IMR-90 (cell line): ENCODE data around the gene CLHC1.

Source experiments
- BHLHE40 ChIP-seq: fragments of 150-350 bp; IDR thresholded peaks from 2 replicates; pipeline ENCODE4 v1.6.1; 2016; ENCODE audit warnings: mild to moderate bottlenecking, low read depth, low read length
- CEBPB ChIP-seq: IDR thresholded peaks from 2 replicates; pipeline ENCODE4 v1.6.1; 2012; ENCODE audit warnings: low read depth, low read length, improper control_type of control experiment
- FOS ChIP-seq: fragments of 150-350 bp; IDR thresholded peaks from 2 replicates; pipeline ENCODE4 v1.6.1; 2016; ENCODE audit warnings: low read depth, low read length
- MXI1 ChIP-seq: IDR thresholded peaks from 2 replicates; pipeline ENCODE4 v1.6.1; 2012; ENCODE audit warnings: low read depth, mild to moderate bottlenecking, low read length, moderate library complexity, borderline replicate concordance
- POLR2A ChIP-seq: IDR thresholded peaks from 2 replicates; pipeline ENCODE4 v1.6.1; 2012; ENCODE audit warnings: mild to moderate bottlenecking, low read depth, low read length
- RAD21 ChIP-seq: IDR thresholded peaks from 2 replicates; pipeline ENCODE4 v1.6.1; 2012; ENCODE audit warnings: low read length, improper control_type of control experiment
- RCOR1 ChIP-seq: IDR thresholded peaks from 2 replicates; pipeline ENCODE4 v1.6.1; 2012; ENCODE audit warnings: mild to moderate bottlenecking, low read length, improper control_type of control experiment; ENCODE audit not compliant: insufficient replicate concordance
- SMC3 ChIP-seq: fragments of 150-350 bp; IDR thresholded peaks from 2 replicates; pipeline ENCODE4 v1.6.1; 2016; ENCODE audit warnings: low read depth, mild to moderate bottlenecking, antibody characterized with exemption, low read length, moderate library complexity
- TF ChIP-seq, protein P1 (sequence below): conservative IDR thresholded peaks from 2 replicates; pipeline ENCODE4 v1.5.1; 2012; ENCODE audit warnings: mild to moderate bottlenecking, low read depth, low read length, improper control_type of control experiment
- TF ChIP-seq, protein P2 (sequence below): fragments of 150-350 bp; IDR thresholded peaks from 2 replicates; pipeline ENCODE4 v1.6.1; 2017; ENCODE audit warnings: mild to moderate bottlenecking, antibody characterized with exemption, low read length, low read depth
- TF ChIP-seq, protein P3 (sequence below): fragments of 150-350 bp; IDR thresholded peaks from 2 replicates; pipeline ENCODE4 v1.6.1; 2016; ENCODE audit warnings: low read depth, mild to moderate bottlenecking, low read length, moderate library complexity, borderline replicate concordance

DNA sequence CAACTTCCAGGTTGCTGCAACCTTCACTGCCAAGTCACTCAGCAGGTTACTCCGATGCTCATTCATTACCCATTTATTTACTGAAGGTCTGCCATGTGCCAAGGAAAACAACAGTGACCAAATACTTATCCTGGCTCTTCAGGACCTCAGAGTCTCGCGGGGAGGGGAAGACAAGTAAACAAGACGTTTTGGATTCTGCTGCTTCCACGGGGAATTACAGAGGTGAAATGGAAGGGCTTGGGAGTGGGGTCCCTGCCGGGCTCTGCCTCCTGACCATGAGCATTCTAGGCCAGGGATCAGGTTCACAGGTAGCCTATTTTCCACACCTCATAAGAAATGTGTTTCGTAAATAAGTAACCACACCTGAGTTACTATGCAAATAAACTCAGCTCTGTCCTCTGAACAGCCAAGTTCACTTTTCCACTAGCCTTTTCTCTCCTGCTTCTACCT is 68.1 kb downstream of the CLHC1 start:
- no peak for TF ChIP-seq RCOR1
- no peak for TF ChIP-seq RAD21
- TF ChIP-seq, protein P1, sequence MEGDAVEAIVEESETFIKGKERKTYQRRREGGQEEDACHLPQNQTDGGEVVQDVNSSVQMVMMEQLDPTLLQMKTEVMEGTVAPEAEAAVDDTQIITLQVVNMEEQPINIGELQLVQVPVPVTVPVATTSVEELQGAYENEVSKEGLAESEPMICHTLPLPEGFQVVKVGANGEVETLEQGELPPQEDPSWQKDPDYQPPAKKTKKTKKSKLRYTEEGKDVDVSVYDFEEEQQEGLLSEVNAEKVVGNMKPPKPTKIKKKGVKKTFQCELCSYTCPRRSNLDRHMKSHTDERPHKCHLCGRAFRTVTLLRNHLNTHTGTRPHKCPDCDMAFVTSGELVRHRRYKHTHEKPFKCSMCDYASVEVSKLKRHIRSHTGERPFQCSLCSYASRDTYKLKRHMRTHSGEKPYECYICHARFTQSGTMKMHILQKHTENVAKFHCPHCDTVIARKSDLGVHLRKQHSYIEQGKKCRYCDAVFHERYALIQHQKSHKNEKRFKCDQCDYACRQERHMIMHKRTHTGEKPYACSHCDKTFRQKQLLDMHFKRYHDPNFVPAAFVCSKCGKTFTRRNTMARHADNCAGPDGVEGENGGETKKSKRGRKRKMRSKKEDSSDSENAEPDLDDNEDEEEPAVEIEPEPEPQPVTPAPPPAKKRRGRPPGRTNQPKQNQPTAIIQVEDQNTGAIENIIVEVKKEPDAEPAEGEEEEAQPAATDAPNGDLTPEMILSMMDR, result no peak
- no peak for TF ChIP-seq POLR2A
- TF ChIP-seq, protein P2, sequence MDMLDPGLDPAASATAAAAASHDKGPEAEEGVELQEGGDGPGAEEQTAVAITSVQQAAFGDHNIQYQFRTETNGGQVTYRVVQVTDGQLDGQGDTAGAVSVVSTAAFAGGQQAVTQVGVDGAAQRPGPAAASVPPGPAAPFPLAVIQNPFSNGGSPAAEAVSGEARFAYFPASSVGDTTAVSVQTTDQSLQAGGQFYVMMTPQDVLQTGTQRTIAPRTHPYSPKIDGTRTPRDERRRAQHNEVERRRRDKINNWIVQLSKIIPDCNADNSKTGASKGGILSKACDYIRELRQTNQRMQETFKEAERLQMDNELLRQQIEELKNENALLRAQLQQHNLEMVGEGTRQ, result no peak
- TF ChIP-seq FOS, result no peak
- no peak for TF ChIP-seq SMC3
- no peak for TF ChIP-seq BHLHE40
- TF ChIP-seq CEBPB, result no peak
- no peak for TF ChIP-seq MXI1
- TF ChIP-seq, protein P3, sequence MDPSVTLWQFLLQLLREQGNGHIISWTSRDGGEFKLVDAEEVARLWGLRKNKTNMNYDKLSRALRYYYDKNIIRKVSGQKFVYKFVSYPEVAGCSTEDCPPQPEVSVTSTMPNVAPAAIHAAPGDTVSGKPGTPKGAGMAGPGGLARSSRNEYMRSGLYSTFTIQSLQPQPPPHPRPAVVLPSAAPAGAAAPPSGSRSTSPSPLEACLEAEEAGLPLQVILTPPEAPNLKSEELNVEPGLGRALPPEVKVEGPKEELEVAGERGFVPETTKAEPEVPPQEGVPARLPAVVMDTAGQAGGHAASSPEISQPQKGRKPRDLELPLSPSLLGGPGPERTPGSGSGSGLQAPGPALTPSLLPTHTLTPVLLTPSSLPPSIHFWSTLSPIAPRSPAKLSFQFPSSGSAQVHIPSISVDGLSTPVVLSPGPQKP, result no peak
